Measurements from ENCODE around the gene PTGES2. TPM values are rescaled to one million over a fixed set of nuclear protein-coding genes. Genes with fewer than 3 reads are reported as not detected.

PTGES2 gene
- total and polyA plus RNA-seq, 9 of the 15 experiments (the other 6 are each of a cell fraction or from before 2014, with no cell fraction given): 2.4 to 196 (median 90.1) TPM

GRCh38 chr9:128159522-128159783 lies 31.9 kb upstream of the PTGES2 start (continued):
- no peak for TF ChIP-seq ARID2 (IDR thresholded peaks at IDR 0.05)
- TF ChIP-seq POLR2AphosphoS5 (IDR thresholded peaks at IDR 0.05; ENCODE audit: control insufficient read depth, insufficient read depth, low read depth, low read length): no peak
- no peak for TF ChIP-seq ZNF165 (CRISPR knock-in tag; IDR thresholded peaks at IDR 0.05; ENCODE audit: borderline replicate concordance)
- TF ChIP-seq IFI16 (CRISPR knock-in tag; IDR thresholded peaks at IDR 0.05): no peak
- peak; percentile 87; the same call in 1 of the 2 replicates for TF ChIP-seq HDAC8 (tag; IDR thresholded peaks at IDR 0.05)
- no peak for TF ChIP-seq ZNF232 (CRISPR knock-in tag; IDR thresholded peaks at IDR 0.05)
- no peak for TF ChIP-seq ZFP1 (CRISPR knock-in tag; IDR thresholded peaks at IDR 0.05)
- TF ChIP-seq CHD2 (IDR thresholded peaks at IDR 0.05; ENCODE audit: low read depth, low read length): peak; percentile 54; the same call in 1 of the 2 replicates
- TF ChIP-seq MEF2D (tag; conservative IDR thresholded peaks at IDR 0.05; ENCODE audit: low read depth): no peak; the same call in 1 of the 2 replicates
- no peak; the same call in 1 of the 2 replicates for TF ChIP-seq KAT8 (IDR thresholded peaks at IDR 0.05; ENCODE audit: low read depth)
- TF ChIP-seq NFE2 (IDR thresholded peaks at IDR 0.05; ENCODE audit: low read depth): no peak
- no peak for TF ChIP-seq HMGN3 (IDR thresholded peaks at IDR 0.05; ENCODE audit: borderline replicate concordance, extremely low read depth, insufficient read length, low read depth, low read length)
- TF ChIP-seq, protein P1, sequence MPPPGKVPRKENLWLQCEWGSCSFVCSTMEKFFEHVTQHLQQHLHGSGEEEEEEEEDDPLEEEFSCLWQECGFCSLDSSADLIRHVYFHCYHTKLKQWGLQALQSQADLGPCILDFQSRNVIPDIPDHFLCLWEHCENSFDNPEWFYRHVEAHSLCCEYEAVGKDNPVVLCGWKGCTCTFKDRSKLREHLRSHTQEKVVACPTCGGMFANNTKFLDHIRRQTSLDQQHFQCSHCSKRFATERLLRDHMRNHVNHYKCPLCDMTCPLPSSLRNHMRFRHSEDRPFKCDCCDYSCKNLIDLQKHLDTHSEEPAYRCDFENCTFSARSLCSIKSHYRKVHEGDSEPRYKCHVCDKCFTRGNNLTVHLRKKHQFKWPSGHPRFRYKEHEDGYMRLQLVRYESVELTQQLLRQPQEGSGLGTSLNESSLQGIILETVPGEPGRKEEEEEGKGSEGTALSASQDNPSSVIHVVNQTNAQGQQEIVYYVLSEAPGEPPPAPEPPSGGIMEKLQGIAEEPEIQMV (tag; conservative IDR thresholded peaks at IDR 0.05; ENCODE audit: low read depth): 0 out of 2 replicates have a peak, but pooled peaks have one; percentile 39
- TF ChIP-seq CREM (IDR thresholded peaks at IDR 0.05; ENCODE audit: low read depth): no peak
- no peak for TF ChIP-seq RNF2 (IDR thresholded peaks at IDR 0.05)
- no peak for TF ChIP-seq USF2 (CRISPR knock-in tag; IDR thresholded peaks at IDR 0.05)
- TF ChIP-seq, protein P2, sequence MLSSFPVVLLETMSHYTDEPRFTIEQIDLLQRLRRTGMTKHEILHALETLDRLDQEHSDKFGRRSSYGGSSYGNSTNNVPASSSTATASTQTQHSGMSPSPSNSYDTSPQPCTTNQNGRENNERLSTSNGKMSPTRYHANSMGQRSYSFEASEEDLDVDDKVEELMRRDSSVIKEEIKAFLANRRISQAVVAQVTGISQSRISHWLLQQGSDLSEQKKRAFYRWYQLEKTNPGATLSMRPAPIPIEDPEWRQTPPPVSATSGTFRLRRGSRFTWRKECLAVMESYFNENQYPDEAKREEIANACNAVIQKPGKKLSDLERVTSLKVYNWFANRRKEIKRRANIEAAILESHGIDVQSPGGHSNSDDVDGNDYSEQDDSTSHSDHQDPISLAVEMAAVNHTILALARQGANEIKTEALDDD (IDR thresholded peaks at IDR 0.05): no peak
- 0 out of 2 replicates have a peak, but pooled peaks have one; percentile 17 for TF ChIP-seq SMC3 (conservative IDR thresholded peaks at IDR 0.05; ENCODE audit: insufficient read depth, low read depth, low read length)
- TF ChIP-seq CXXC5 (CRISPR knock-in tag; IDR thresholded peaks at IDR 0.05): peak; percentile 53
- TF ChIP-seq, protein P3, sequence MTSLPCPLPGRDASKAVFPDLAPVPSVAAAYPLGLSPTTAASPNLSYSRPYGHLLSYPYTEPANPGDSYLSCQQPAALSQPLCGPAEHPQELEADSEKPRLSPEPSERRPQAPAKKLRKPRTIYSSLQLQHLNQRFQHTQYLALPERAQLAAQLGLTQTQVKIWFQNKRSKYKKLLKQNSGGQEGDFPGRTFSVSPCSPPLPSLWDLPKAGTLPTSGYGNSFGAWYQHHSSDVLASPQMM (CRISPR knock-in tag; IDR thresholded peaks at IDR 0.05): no peak
- no peak for TF ChIP-seq EP300 (IDR thresholded peaks at IDR 0.05; ENCODE audit: low read length)
- TF ChIP-seq RBM14 (IDR thresholded peaks at IDR 0.05; ENCODE audit: borderline replicate concordance, insufficient read depth, low read depth, low read length): no peak
- no peak for TF ChIP-seq TBP (optimal IDR thresholded peaks at IDR 0.05; ENCODE audit: low read depth, low read length)
- no peak for TF ChIP-seq ZEB2 (IDR thresholded peaks at IDR 0.05)
- 0 out of 2 replicates have a peak, but pooled peaks have one; percentile 35 for TF ChIP-seq SMARCA5 (IDR thresholded peaks at IDR 0.05)
- no peak for TF ChIP-seq ZNF717 (CRISPR knock-in tag; IDR thresholded peaks at IDR 0.05)
- no peak for TF ChIP-seq HNRNPLL (IDR thresholded peaks at IDR 0.05; ENCODE audit: low read depth, low read length, poor library complexity, severe bottlenecking)
